Progenitor cell of endocrine pancreas (in vitro differentiated cells): ENCODE data around the gene ZSWIM5. TPM values are rescaled to one million over a fixed set of nuclear protein-coding genes. Genes with fewer than 3 reads are reported as not detected.
"Not testable (repeated sequence)": the region's sequence is repeated elsewhere in the genome, so short reads cannot be mapped to it uniquely, and the experiment has no call there.

Experiments used
- DNase-seq: peaks from one replicate; pipeline ENCODE4 v3.0.0; 2021; ENCODE audit warnings: low spot score; ENCODE audit not compliant: unreplicated experiment
- H3K27ac Mint-ChIP-seq: 2 replicates; pipeline ENCODE4 v1.8.0; 2021; ENCODE audit warnings: mild to moderate bottlenecking, moderate library complexity, mixed read lengths
- H3K27me3 Mint-ChIP-seq: 2 replicates; pipeline ENCODE4 v1.8.0; 2021; ENCODE audit warnings: mixed read lengths
- H3K36me3 Mint-ChIP-seq: 2 replicates; pipeline ENCODE4 v1.8.0; 2022; ENCODE audit warnings: mixed read lengths; ENCODE audit not compliant: insufficient read depth
- H3K4me1 Mint-ChIP-seq: 2 replicates; pipeline ENCODE4 v1.8.0; 2021; ENCODE audit warnings: low read depth, mixed read lengths
- H3K4me3 Mint-ChIP-seq: 2 replicates; pipeline ENCODE4 v1.8.0; 2021; ENCODE audit warnings: low read depth, mild to moderate bottlenecking, moderate library complexity, mixed read lengths
- H3K9me3 Mint-ChIP-seq: 2 replicates; pipeline ENCODE4 v1.8.0; 2021; ENCODE audit warnings: low read depth, mixed read lengths
- total RNA-seq: library from RNA; stranded (reverse); gene quantifications from 2 replicates; pipeline ENCODE4 v1.2.1, GENCODE V29; 2021
- TF ChIP-seq, protein P1 (sequence below): fragments of 200-600 bp; sonication (generic); IDR thresholded peaks from one replicate; pipeline ENCODE4 v1.5.0; 2021; ENCODE audit warnings: antibody characterized with exemption, mild to moderate bottlenecking; ENCODE audit not compliant: unreplicated experiment

ZSWIM5 gene
- total RNA-seq, 1 donor from 2014 or later, result 9.2 TPM

DNA sequence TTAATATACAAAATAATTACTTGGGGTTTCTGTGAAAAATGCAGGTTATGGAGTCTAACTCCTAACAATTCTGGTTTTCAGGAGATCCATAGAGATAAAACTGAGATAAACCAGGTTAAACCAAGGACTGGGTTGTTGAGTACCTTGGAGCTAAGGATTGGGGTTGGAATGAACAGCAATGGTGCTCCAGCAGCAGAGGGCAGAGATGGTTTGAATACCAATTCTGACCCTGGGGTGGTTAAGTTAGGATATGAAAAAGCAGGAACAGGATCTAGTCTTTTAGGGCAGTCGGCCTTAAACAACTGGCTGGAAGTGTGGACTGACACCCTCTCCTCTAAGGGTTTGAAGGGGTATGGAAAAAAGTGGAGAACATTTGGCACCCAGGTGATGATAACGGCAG lies 141.3 kb downstream of the ZSWIM5 start:
- Mint-ChIP-seq H3K4me3 (no peak overlapping the region), H3K27me3 (no peaks in the 10 kb centered on the region), H3K36me3 (peaks cover 1% of the 10 kb centered on the region)

GRCh38 chr1:45062463-45062862 lies 143.9 kb downstream of the ZSWIM5 start:
- not testable (repeated sequence) for H3K9me3 Mint-ChIP-seq, H3K4me1 Mint-ChIP-seq, H3K27me3 Mint-ChIP-seq, H3K4me3 Mint-ChIP-seq, H3K36me3 Mint-ChIP-seq, H3K27ac Mint-ChIP-seq, DNase-seq

More for the DNA sequence above, 141.3 kb downstream of the ZSWIM5 start:
- Mint-ChIP-seq H3K9me3 (peaks cover 3% of the 10 kb centered on the region), H3K4me1 (peaks cover 2% of the 10 kb centered on the region), H3K27ac (no peak overlapping the region)
- TF ChIP-seq, protein P1, sequence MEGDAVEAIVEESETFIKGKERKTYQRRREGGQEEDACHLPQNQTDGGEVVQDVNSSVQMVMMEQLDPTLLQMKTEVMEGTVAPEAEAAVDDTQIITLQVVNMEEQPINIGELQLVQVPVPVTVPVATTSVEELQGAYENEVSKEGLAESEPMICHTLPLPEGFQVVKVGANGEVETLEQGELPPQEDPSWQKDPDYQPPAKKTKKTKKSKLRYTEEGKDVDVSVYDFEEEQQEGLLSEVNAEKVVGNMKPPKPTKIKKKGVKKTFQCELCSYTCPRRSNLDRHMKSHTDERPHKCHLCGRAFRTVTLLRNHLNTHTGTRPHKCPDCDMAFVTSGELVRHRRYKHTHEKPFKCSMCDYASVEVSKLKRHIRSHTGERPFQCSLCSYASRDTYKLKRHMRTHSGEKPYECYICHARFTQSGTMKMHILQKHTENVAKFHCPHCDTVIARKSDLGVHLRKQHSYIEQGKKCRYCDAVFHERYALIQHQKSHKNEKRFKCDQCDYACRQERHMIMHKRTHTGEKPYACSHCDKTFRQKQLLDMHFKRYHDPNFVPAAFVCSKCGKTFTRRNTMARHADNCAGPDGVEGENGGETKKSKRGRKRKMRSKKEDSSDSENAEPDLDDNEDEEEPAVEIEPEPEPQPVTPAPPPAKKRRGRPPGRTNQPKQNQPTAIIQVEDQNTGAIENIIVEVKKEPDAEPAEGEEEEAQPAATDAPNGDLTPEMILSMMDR, result no peak
- DNase-seq, result no peak

- Mint-ChIP-seq H3K9me3 (no peaks in the 10 kb centered on the region), H3K27me3 (no peaks in the 10 kb centered on the region), H3K4me3 (no peak overlapping the region), H3K4me1 (peaks cover 3% of the 10 kb centered on the region), H3K36me3 (peaks cover 7% of the 10 kb centered on the region), H3K27ac (no peak overlapping the region)
- no peak for DNase-seq
- TF ChIP-seq, protein P1, result no peak
Observed at GRCh38 chr1:45059829-45060228, 146.6 kb downstream of the ZSWIM5 start.

DNA sequence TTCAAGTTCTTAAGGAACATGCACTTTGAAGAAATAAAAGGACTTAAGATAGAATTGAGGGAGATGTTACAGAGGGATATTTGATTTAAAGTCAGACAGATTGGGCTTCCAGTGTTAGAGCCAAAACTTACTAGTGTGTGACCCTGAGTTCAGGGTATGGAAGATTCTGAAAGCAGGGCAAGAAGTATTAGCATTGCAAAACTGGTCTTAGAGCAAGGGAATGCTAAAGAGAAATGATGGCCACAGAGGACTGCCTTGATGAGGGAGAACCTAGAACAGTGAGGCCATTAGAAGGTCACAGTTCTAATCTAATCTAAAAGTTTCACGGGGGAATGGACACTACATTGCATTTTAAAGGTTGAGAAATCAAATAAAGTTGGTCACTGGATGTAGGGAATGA lies 148.9 kb downstream of the ZSWIM5 start:
- no peak overlapping the region for H3K4me3 Mint-ChIP-seq
- H3K27me3 Mint-ChIP-seq, result no peaks in the 10 kb centered on the region
- TF ChIP-seq, protein P1, result no peak
- H3K36me3 Mint-ChIP-seq, result peaks cover 8% of the 10 kb centered on the region
- DNase-seq, result no peak
- no peaks in the 10 kb centered on the region for H3K9me3 Mint-ChIP-seq
- no peak overlapping the region for H3K27ac Mint-ChIP-seq
- peaks cover 5% of the 10 kb centered on the region for H3K4me1 Mint-ChIP-seq

- Mint-ChIP-seq H3K36me3 (peaks cover 8% of the 10 kb centered on the region), H3K27me3 (no peaks in the 10 kb centered on the region), H3K4me1 (peaks cover 1% of the 10 kb centered on the region), H3K4me3 (no peak overlapping the region), H3K27ac (no peak overlapping the region), H3K9me3 (no peaks in the 10 kb centered on the region)
- no peak for DNase-seq
- TF ChIP-seq, protein P1, result no peak
Observed at GRCh38 chr1:45051005-45051772, 155.2 kb downstream of the ZSWIM5 start.

GRCh38 chr1:45047032-45047431 lies 159.4 kb downstream of the ZSWIM5 start:
- no peaks in the 10 kb centered on the region for H3K27me3 Mint-ChIP-seq
- TF ChIP-seq, protein P1, result no peak
- H3K36me3 Mint-ChIP-seq, result no peaks in the 10 kb centered on the region
- H3K4me1 Mint-ChIP-seq, result no peaks in the 10 kb centered on the region
- H3K9me3 Mint-ChIP-seq, result no peaks in the 10 kb centered on the region
- no peak for DNase-seq
- H3K4me3 Mint-ChIP-seq, result no peak overlapping the region
- no peak overlapping the region for H3K27ac Mint-ChIP-seq
